ENCODE data around the gene CCDC51.

GRCh38 chr3:48406443-48407431 is 33.2 kb downstream of the CCDC51 start:
- TF ChIP-seq CBX5 (CRISPR knock-in tag; IDR thresholded peaks at IDR 0.05; ENCODE audit: borderline replicate concordance) (no peak), KLF13 (CRISPR knock-in tag; IDR thresholded peaks at IDR 0.05) (no peak)

All from HepG2 (cell line).